Adrenal gland (tissue), 12 donors: ENCODE results near the gene FLYWCH1. TPM values are rescaled to one million over a fixed set of nuclear protein-coding genes. Genes with fewer than 3 reads are reported as not detected.
A peak's percentile ranks its signal among the peaks of the same experiment; 100 is the strongest.
"Not testable (repeated sequence)": the region's sequence is repeated elsewhere in the genome, so short reads cannot be mapped to it uniquely, and the experiment has no call there.

Source experiments
- DNase-seq, 7 donors: peaks; one replicate each; pipeline ENCODE4 v3.0.0-alpha.2; 2019 to 2020
- H3K27ac ChIP-seq, 5 donors: fragments of 200-600 bp; sonication (generic) in 4 of 5; 1 replicate in 3 of 5; 2 replicates in 2 of 5; pipeline versions ENCODE4 v1.5.1 to v1.8.0; 2016 to 2020; ENCODE audit warnings: mild to moderate bottlenecking in 1 of 5
- H3K27me3 ChIP-seq: fragments of 200-600 bp; 2 replicates; pipeline ENCODE4 v1.8.0; 2021
- H3K36me3 ChIP-seq, 2 donors: fragments of 200-600 bp; replicated peaks in 1 of 2; 1 replicate in 1 of 2; 2 replicates in 1 of 2; pipeline versions ENCODE4 v1.5.1 to v1.8.0; 2018 to 2022
- H3K4me1 ChIP-seq, 2 donors: fragments of 200-600 bp; replicated peaks in 1 of 2; 1 replicate in 1 of 2; 2 replicates in 1 of 2; pipeline versions ENCODE4 v1.5.1 to v1.8.0; 2018 to 2021
- H3K4me3 ChIP-seq, 4 donors: fragments of 200-600 bp; sonication (generic) in 3 of 4; one replicate each; pipeline ENCODE4 v1.5.1; 2016 to 2018
- H3K9me3 ChIP-seq, 3 donors: fragments of 200-600 bp; sonication (generic) in 1 of 3; replicated peaks in 1 of 3; 1 replicate in 2 of 3; 2 replicates in 1 of 3; pipeline versions ENCODE4 v1.5.1 to v1.8.0; 2016 to 2021
- POLR2A ChIP-seq, 2 donors: fragments of 450-650 bp; IDR thresholded peaks; one replicate each; pipeline ENCODE4 v1.6.1; 2017; ENCODE audit warnings: antibody characterized with exemption in 2 of 2, mild to moderate bottlenecking in 2 of 2, moderate library complexity in 1 of 2
- WGBS, 4 donors: extraction: QIAGEN DNeasy Blood & Tissue Kit in 2 of 4; methylation state at CpG; one replicate each; pipeline versions ENCODE4 v1.1.5 to v1.1.7; 2013 to 2017; 5-methylcytosine and 5-hydroxymethylcytosine counted together
- intact Hi-C, 2 donors: fragments of 100-400 bp; cut with DNase I; formaldehyde crosslinking; loops; one replicate each; pipeline versions ENCODE4 v1.14.1 to v1.15.0; 2022 to 2023
- polyA plus RNA-seq, 3 donors: library from polyadenylated mRNA; stranded (reverse); fragments of 200-250 nt in 2 of 3; fragments of 350-450 nt in 1 of 3; fragmentation: Illumina TruSeq in 1 of 3; extraction: RNeasy Lipid Tissue Mini Kit (QIAGEN cat#74804) in 1 of 3; gene quantifications; one replicate each; pipeline ENCODE4 v1.2.3, GENCODE V29; 2013 to 2014
- total RNA-seq, 9 donors: library from RNA; depleted of rRNA in 4 of 9; stranded (reverse); fragments of >200 nt in 4 of 9; fragments of 120-200 nt in 1 of 9; fragmentation: NEBNext Ultra II Directional in 1 of 9; extraction: Animal tissue kit (Norgen Biotek cat#: 25700) in 1 of 9; gene quantifications; one replicate each; pipeline versions ENCODE4 v1.1.0 to v1.2.4, GENCODE V29; 2013 to 2023
- TF ChIP-seq, protein P1 (sequence below), 6 experiments: fragments of 450-650 bp in 4 of 6; fragments of 200-600 bp in 2 of 6; sonication (generic) in 1 of 6; IDR thresholded peaks; 1 replicate in 5 of 6; 2 replicates in 1 of 6; pipeline versions ENCODE4 v1.5.1 to v1.8.0; 2016 to 2021; ENCODE audit warnings: antibody characterized with exemption in 6 of 6, mild to moderate bottlenecking in 2 of 6, moderate library complexity in 1 of 6
- donor health status: healthy with polysubstance abuse.
- donor health status: Bipolar disorder and iron deficiency.
- donor health status: DM: yes; HTN: yes; CAD: no.
- donor health status: DM: no; HTN: no; CAD: no.
- donor health status: DM: no; HTN: no; CAD: no.
- donor health status: DM: yes; HTN: yes; CAD: no.

The FLYWCH1 gene
- total and polyA plus RNA-seq, 12 donors = 3.3 to 89.8 (median 50.4) TPM

DNA sequence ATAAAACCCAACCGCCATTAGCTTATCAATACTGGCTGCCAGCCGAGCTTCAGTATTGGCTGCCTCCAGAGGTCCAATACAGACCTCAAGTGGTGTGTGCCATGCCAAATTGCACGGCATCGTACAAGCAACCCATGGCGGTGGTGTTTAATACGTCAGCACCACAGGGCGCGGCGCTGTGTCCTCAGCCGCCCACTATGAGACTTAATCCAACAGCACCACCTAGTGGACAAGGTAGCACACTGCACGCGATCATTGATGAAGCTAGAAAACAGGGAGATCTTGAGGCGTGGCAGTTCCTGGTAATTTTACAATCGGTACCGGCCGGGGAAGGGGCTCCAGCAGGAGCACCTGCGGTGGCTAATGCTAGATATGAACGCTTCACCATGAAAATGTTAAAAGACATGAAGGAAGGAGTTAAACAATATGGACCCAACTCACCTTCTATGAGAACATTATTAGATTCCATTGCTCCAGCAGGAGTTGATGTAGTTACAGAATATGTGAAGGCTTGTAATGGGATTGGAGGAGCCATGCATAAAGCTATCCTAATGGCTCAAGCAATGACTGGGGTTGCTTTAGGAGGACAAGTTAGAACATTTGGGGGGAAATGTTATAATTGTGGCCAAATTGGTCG lies 15.4 kb downstream of the FLYWCH1 start:
- Histone ChIP-seq H3K4me3 (no peak overlapping the region), H3K36me3 (peaks cover 0 to 15% of the 10 kb centered on the region in 2 donors), H3K9me3 (no peaks in the 10 kb centered on the region), H3K4me1 (peaks cover 0 to 8% of the 10 kb centered on the region in 2 donors), H3K27me3 (no peaks in the 10 kb centered on the region), H3K27ac (peak overlapping the region in 1 of 5 donors; percentile 11)
- DNase-seq = peak; percentile 83 to 97 (median 92)
- intact Hi-C loops = loop anchor here in 1 of 2 donors (5.0 to 10.0 kb wide), 2 partner anchors 58 to 90 kb away; partner anchors contain the start of gene PKMYT1
- WGBS, 4 donors = 6 to 11% (median 8%) methylated on average over 16 to 19 of the region's 19 CpGs
- TF ChIP-seq POLR2A (IDR thresholded peaks at IDR 0.05) = no peak
- TF ChIP-seq, protein P1, sequence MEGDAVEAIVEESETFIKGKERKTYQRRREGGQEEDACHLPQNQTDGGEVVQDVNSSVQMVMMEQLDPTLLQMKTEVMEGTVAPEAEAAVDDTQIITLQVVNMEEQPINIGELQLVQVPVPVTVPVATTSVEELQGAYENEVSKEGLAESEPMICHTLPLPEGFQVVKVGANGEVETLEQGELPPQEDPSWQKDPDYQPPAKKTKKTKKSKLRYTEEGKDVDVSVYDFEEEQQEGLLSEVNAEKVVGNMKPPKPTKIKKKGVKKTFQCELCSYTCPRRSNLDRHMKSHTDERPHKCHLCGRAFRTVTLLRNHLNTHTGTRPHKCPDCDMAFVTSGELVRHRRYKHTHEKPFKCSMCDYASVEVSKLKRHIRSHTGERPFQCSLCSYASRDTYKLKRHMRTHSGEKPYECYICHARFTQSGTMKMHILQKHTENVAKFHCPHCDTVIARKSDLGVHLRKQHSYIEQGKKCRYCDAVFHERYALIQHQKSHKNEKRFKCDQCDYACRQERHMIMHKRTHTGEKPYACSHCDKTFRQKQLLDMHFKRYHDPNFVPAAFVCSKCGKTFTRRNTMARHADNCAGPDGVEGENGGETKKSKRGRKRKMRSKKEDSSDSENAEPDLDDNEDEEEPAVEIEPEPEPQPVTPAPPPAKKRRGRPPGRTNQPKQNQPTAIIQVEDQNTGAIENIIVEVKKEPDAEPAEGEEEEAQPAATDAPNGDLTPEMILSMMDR (IDR thresholded peaks at IDR 0.05) = peak; percentile 93 to 98 (median 94)

DNA sequence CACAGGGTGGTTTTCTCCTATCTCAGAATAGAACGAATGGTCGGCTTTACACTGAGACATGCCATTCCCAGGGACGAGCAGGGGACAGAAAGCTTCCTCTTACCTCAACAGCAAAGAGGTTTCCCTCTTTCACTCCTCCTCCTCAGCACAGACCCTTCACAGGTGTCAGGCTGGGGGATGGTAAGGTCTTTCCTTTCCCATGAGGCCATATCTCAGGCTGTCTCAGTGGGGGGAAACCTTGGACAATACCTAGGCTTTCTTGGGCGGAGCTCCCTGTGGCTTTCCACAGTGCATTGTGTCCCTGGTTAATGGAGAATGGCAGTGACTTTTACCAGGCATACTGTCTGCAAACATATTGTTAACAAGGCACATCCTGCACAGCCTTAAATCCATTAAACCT lies 16.4 kb downstream of the FLYWCH1 start:
- not testable (repeated sequence) for DNase-seq
- 81 to 91% (median 83%) methylated on average over 4 of the region's 4 CpGs for WGBS, 4 donors
- intact Hi-C loops = loop anchor here in 1 of 2 donors (5.0 to 10.0 kb wide), 2 partner anchors 57 to 91 kb away; partner anchors contain the start of gene PKMYT1

DNA sequence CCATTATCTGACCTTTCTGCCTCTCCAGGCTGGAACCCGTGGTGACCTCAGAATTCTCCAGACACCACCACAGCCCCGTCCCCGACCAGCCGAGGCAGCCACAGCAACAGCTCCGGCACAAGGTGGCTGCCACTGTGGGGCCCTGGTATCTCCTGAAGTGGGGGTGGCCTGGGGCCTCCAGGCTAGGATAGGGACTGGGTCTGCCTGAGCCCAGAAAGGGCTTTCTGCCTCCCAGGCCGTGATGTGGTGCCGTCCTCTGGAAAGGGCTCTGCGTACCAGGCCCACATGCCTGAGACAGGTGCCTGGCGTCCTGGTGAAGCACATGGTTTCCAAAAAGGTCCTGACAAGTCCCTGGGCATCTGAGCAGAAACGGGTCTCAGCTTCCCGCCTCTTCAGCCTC lies 17.1 kb downstream of the FLYWCH1 start:
- no peaks in the 10 kb centered on the region for H3K9me3 ChIP-seq
- no peaks in the 10 kb centered on the region for H3K27me3 ChIP-seq
- no peak overlapping the region for H3K4me3 ChIP-seq
- no peak overlapping the region for H3K27ac ChIP-seq
- TF ChIP-seq POLR2A (IDR thresholded peaks at IDR 0.05) = no peak
- TF ChIP-seq, protein P1 (IDR thresholded peaks at IDR 0.05) = no peak
- peaks cover 0 to 8% of the 10 kb centered on the region in 2 donors for H3K4me1 ChIP-seq
- 81 to 94% (median 83%) methylated on average over 6 to 11 of the region's 11 CpGs for WGBS, 4 donors
- DNase-seq = no peak
- intact Hi-C loops = loop anchor here in 1 of 2 donors (5.0 to 10.0 kb wide), 2 partner anchors 56 to 91 kb away; partner anchors contain the start of gene PKMYT1
- H3K36me3 ChIP-seq = peaks cover 0 to 26% of the 10 kb centered on the region in 2 donors

More for the DNA sequence above, 16.4 kb downstream of the FLYWCH1 start:
- not testable (repeated sequence) for H3K27ac ChIP-seq, H3K4me1 ChIP-seq, H3K9me3 ChIP-seq, H3K27me3 ChIP-seq, H3K4me3 ChIP-seq
- peaks cover 0 to 20% of the 10 kb centered on the region in 2 donors for H3K36me3 ChIP-seq

DNA sequence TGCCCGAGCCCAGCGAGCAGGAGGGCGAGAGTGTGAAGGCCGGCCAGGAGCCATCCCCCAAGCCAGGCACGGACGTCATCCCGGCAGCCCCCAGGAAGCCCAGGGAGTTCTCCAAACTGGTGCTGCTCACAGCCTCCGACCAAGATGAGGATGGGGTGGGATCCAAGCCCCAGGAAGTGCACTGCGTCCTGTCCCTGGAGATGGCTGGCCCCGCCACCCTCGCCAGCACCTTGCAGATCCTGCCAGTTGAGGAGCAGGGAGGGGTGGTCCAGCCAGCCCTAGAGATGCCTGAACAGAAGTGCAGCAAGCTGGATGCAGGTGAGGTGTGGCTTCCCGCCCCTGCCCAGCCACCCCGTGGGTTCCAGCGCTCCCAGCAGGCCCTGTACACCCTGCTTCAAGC lies 18.0 kb downstream of the FLYWCH1 start:
- intact Hi-C loops = loop anchor here in 1 of 2 donors (5.0 to 10.0 kb wide), 2 partner anchors 55 to 92 kb away; partner anchors contain the start of gene PKMYT1
- no peak for DNase-seq
- peaks cover 0 to 35% of the 10 kb centered on the region in 2 donors for H3K36me3 ChIP-seq
- H3K4me3 ChIP-seq = no peak overlapping the region
- peaks cover 0 to 8% of the 10 kb centered on the region in 2 donors for H3K4me1 ChIP-seq
- H3K27me3 ChIP-seq = no peaks in the 10 kb centered on the region
- no peak for TF ChIP-seq POLR2A (IDR thresholded peaks at IDR 0.05)
- 89 to 100% (median 91%) methylated on average over 3 to 14 of the region's 14 CpGs; no CpG with 5 or more reads in 1 of the 4 donors for WGBS, 4 donors
- H3K27ac ChIP-seq = no peak overlapping the region
- H3K9me3 ChIP-seq = no peaks in the 10 kb centered on the region

DNA sequence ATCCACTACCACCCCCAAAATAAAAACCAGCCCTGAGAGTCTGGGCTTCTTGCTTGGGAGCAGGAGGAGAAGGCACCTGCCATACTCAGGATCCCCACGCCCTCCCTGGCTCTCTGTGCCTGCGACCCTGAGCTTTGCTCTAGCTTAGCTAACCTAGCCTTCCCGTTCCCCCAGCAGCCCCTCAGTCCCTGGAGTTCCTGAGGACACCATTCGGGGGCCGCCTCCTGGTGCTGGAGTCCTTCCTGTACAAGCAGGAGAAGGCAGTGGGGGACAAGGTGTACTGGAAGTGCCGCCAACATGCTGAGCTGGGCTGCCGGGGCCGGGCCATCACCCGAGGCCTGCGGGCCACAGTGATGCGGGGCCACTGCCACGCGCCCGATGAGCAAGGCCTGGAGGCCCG lies 18.5 kb downstream of the FLYWCH1 start:
- H3K27me3 ChIP-seq = no peaks in the 10 kb centered on the region
- WGBS, 4 donors = 88 to 95% (median 94%) methylated on average over 10 to 15 of the region's 15 CpGs
- H3K4me3 ChIP-seq = no peak overlapping the region
- H3K36me3 ChIP-seq = peaks cover 0 to 38% of the 10 kb centered on the region in 2 donors
- no peak for DNase-seq
- intact Hi-C loops = no loop called here
- H3K4me1 ChIP-seq = peaks cover 0 to 8% of the 10 kb centered on the region in 2 donors
- no peak overlapping the region for H3K27ac ChIP-seq
- no peaks in the 10 kb centered on the region for H3K9me3 ChIP-seq
- TF ChIP-seq POLR2A (IDR thresholded peaks at IDR 0.05) = no peak
- TF ChIP-seq, protein P1 (IDR thresholded peaks at IDR 0.05) = no peak

DNA sequence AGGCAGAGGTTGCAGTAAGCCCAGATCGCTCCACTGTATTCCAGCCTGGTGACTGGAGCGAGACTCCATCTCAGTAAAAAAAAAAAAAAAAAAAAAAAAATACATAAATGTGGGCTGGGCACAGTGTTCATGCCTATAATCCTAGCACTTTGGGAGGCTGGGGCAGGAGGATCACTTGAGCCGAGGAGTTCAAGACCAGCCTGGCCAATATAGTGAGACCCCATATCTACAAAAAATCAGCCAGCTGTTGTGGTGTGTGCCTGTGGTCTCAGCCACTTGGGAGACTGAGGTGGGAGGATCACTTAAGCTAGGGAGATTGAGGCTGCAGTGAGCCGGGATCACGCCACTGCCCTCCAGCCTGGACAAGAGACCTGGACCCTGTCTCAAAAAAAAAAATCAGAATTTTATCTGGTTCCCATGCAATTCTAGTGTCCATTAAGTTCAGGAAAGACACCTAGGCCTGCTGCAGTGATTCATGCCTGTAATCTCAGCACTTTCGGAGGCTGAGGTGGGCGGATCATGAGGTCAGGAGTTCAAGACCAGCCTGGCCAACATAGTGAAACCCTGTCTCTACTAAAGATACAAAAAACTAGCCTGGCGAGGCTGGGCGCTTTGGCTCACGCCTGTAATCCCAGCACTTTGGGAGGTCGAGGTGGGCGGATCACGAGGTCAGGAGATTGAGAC lies 19.6 kb downstream of the FLYWCH1 start:
- WGBS, 4 donors = 81 to 92% (median 91%) methylated on average over 13 of the region's 13 CpGs
- DNase-seq, H3K27me3 ChIP-seq, H3K4me3 ChIP-seq, H3K9me3 ChIP-seq, H3K27ac ChIP-seq, H3K4me1 ChIP-seq, intact Hi-C loops: not testable (repeated sequence)
- peaks cover 0 to 44% of the 10 kb centered on the region in 2 donors for H3K36me3 ChIP-seq
